Lower leg skin (tissue), 3 donors: ENCODE data around the gene BNIP5.

Experiments
- CTCF ChIP-seq, 3 donors: fragments of 450-650 bp; IDR thresholded peaks; one replicate each; pipeline ENCODE4 v1.5.1; 2016; ENCODE audit warnings: antibody characterized with exemption in 3 of 3, mild to moderate bottlenecking in 3 of 3, moderate library complexity in 2 of 3
- POLR2A ChIP-seq, 2 donors: fragments of 450-650 bp; IDR thresholded peaks; one replicate each; pipeline ENCODE4 v1.6.1; 2016 to 2017; ENCODE audit warnings: antibody characterized with exemption in 2 of 2, mild to moderate bottlenecking in 1 of 2, moderate library complexity in 1 of 2

- no peak for TF ChIP-seq CTCF (IDR thresholded peaks at IDR 0.05)
- no peak for TF ChIP-seq POLR2A (IDR thresholded peaks at IDR 0.05)
Observed at GRCh38 chr6:36268478-36269275, 68.0 kb downstream of the BNIP5 start.
